ENCODE data around the gene MACC1. TPM values are rescaled to one million over a fixed set of nuclear protein-coding genes. Genes with fewer than 3 reads are reported as not detected.
"Not testable (repeated sequence)": the region's sequence is repeated elsewhere in the genome, so short reads cannot be mapped to it uniquely, and the experiment has no call there.

MACC1 gene
- total RNA-seq, 2 donors from 2014 or later: 0.14 to 0.56 TPM

DNA sequence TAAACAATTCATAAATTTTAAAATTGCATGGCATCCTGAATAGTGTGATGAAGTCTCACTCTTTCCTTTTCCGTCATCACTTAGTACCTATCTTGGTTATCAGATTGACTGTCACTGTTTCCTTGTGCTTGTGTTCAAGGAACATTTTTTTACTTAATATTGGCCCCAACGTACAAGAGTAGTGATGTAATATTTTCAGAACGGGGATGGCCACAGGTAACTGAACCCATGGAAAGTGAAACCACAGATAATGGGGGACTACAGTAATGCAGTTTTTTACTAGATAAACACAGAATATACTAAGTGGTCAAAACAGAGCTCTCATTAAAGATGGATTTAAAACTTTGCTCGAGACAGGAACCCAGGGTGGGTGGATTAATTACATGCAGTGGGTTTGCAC lies 85.4 kb downstream of the MACC1 start:
- no peaks in the 10 kb centered on the region for H3K27me3 ChIP-seq (replicated peaks; ENCODE audit: insufficient read depth)
- no peaks in the 10 kb centered on the region for H3K4me1 ChIP-seq (ENCODE audit: control insufficient read depth in 1 of 2, low read depth in 2 of 2)
- no peaks in the 10 kb centered on the region for H3K9me3 ChIP-seq
- ATAC-seq (ENCODE audit: insufficient number of reproducible peaks, low FRiP score, low read depth): no peak
- no peak overlapping the region for H3K4me3 ChIP-seq
- TF ChIP-seq, protein P1, sequence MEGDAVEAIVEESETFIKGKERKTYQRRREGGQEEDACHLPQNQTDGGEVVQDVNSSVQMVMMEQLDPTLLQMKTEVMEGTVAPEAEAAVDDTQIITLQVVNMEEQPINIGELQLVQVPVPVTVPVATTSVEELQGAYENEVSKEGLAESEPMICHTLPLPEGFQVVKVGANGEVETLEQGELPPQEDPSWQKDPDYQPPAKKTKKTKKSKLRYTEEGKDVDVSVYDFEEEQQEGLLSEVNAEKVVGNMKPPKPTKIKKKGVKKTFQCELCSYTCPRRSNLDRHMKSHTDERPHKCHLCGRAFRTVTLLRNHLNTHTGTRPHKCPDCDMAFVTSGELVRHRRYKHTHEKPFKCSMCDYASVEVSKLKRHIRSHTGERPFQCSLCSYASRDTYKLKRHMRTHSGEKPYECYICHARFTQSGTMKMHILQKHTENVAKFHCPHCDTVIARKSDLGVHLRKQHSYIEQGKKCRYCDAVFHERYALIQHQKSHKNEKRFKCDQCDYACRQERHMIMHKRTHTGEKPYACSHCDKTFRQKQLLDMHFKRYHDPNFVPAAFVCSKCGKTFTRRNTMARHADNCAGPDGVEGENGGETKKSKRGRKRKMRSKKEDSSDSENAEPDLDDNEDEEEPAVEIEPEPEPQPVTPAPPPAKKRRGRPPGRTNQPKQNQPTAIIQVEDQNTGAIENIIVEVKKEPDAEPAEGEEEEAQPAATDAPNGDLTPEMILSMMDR (IDR thresholded peaks at IDR 0.05): no peak
- H3K36me3 ChIP-seq: no peaks in the 10 kb centered on the region
- H3K27ac ChIP-seq: no peak overlapping the region
- no peak for DNase-seq (ENCODE audit: low spot score)

DNA sequence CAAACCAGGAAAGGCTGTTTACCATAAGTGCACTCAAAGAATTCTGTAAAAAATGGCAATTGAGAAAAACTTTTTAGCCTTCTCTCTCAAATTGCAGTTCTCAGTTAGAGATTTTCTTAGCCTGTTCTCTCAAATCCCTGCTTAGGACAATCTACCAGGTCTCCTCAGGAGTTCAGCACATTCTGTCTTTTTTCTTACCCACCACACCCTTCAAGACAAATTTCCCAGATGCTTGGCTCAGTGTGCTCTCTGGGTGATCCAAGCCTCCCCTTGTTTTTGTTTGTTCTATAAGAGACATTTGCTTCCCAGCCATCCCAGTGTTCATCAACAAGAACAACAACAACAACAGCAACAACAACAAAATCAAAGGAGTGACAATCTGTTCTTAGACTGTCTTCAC lies 87.3 kb downstream of the MACC1 start:
- Histone ChIP-seq H3K4me1 (ENCODE audit: control insufficient read depth in 1 of 2, low read depth in 2 of 2) (no peaks in the 10 kb centered on the region), H3K9me3 (no peaks in the 10 kb centered on the region), H3K4me3 (no peak overlapping the region), H3K27me3 (replicated peaks; ENCODE audit: insufficient read depth) (no peaks in the 10 kb centered on the region), H3K27ac (no peak overlapping the region), H3K36me3 (no peaks in the 10 kb centered on the region)
- TF ChIP-seq, protein P1 (IDR thresholded peaks at IDR 0.05): no peak
- DNase-seq (ENCODE audit: low spot score) (no peak), ATAC-seq (ENCODE audit: insufficient number of reproducible peaks, low FRiP score, low read depth) (no peak)

DNA sequence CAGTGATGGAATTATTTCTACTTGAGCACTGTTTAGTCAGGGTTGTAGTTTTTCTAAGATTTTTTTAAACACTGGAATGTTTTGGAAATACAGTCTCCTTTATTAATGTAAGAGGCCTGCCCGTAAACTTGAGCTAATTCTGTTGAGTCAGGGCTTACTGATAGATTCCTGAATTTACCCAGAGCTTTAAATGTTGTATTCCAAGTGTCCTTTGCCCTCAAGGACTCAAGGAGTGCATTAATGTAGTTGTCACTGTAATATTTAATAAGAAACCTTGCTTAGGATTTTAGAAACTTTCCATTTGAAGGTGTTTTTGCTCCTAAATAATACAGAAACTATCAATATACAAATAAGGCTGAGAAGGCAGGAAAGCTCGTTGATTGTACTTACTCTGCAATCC lies 89.2 kb downstream of the MACC1 start:
- H3K36me3 ChIP-seq: no peaks in the 10 kb centered on the region
- TF ChIP-seq, protein P1 (IDR thresholded peaks at IDR 0.05): no peak
- no peaks in the 10 kb centered on the region for H3K9me3 ChIP-seq
- ATAC-seq (ENCODE audit: insufficient number of reproducible peaks, low FRiP score, low read depth) (no peak), DNase-seq (ENCODE audit: low spot score) (no peak)
- no peak overlapping the region for H3K27ac ChIP-seq
- no peaks in the 10 kb centered on the region for H3K27me3 ChIP-seq (replicated peaks; ENCODE audit: insufficient read depth)
- H3K4me1 ChIP-seq (ENCODE audit: control insufficient read depth in 1 of 2, low read depth in 2 of 2): no peaks in the 10 kb centered on the region
- H3K4me3 ChIP-seq: no peak overlapping the region

DNA sequence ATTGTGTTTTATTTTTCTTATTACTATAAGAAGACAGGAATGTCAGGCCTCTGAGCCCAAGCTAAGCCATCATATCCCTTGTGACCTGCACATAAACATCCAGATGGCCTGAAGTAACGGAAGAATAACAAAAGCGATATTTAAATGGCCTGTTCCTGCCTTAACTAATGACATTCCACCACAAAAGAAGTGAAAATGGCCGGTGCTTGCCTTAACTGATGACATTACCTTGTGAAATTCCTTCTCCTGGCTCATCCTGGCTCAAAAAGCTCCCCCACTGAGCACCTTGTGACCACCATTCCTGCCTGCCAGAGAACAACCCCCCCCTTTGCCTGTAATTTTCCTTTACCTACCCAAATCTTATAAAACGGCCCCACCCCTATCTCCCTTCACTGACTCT lies 91.1 kb downstream of the MACC1 start:
- not testable (repeated sequence) for DNase-seq (ENCODE audit: low spot score); H3K36me3 ChIP-seq; H3K4me3 ChIP-seq; ATAC-seq (ENCODE audit: insufficient number of reproducible peaks, low FRiP score, low read depth); H3K27ac ChIP-seq; H3K4me1 ChIP-seq (ENCODE audit: control insufficient read depth in 1 of 2, low read depth in 2 of 2); H3K9me3 ChIP-seq; H3K27me3 ChIP-seq (replicated peaks; ENCODE audit: insufficient read depth)

- H3K27me3 ChIP-seq (replicated peaks; ENCODE audit: insufficient read depth); DNase-seq (ENCODE audit: low spot score); ATAC-seq (ENCODE audit: insufficient number of reproducible peaks, low FRiP score, low read depth); H3K4me3 ChIP-seq; H3K4me1 ChIP-seq (ENCODE audit: control insufficient read depth in 1 of 2, low read depth in 2 of 2); H3K9me3 ChIP-seq; H3K36me3 ChIP-seq; H3K27ac ChIP-seq: not testable (repeated sequence)
Observed at GRCh38 chr7:20124087-20124486, 93.1 kb downstream of the MACC1 start.

DNA sequence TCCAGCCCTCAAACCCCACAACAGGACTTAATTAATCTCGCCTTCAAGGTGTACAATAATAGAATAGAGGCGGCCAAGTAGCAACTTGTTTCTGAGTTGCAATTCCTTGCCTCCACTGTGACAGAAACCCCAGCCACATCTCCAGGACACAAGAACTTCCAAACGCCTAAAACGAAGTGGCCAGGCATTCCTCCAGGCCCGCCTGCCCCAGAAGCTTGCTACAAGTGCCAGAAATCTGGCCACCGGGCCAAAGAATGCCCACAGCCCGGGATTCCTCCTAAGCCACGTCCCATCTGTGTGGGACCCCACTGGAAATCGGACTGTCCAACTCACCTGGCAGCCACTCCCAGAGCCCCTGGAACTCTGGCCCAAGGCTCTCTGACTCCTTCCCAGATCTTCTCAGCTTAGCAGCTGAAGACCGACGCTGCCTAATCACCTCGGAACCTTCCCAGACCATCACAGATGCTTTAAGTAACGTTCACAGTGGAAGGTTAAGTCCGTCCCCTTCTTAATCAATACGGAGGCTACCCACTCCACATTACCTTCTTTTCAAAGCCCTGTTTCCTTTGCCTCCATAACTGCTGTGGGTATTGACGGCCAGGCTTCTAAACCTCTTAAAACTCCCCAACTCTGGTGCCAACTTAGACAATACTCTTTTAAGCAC lies 94.4 kb downstream of the MACC1 start:
- H3K4me3 ChIP-seq; H3K27me3 ChIP-seq (replicated peaks; ENCODE audit: insufficient read depth); H3K36me3 ChIP-seq; DNase-seq (ENCODE audit: low spot score); H3K4me1 ChIP-seq (ENCODE audit: control insufficient read depth in 1 of 2, low read depth in 2 of 2); ATAC-seq (ENCODE audit: insufficient number of reproducible peaks, low FRiP score, low read depth); H3K9me3 ChIP-seq; H3K27ac ChIP-seq: not testable (repeated sequence)

DNA sequence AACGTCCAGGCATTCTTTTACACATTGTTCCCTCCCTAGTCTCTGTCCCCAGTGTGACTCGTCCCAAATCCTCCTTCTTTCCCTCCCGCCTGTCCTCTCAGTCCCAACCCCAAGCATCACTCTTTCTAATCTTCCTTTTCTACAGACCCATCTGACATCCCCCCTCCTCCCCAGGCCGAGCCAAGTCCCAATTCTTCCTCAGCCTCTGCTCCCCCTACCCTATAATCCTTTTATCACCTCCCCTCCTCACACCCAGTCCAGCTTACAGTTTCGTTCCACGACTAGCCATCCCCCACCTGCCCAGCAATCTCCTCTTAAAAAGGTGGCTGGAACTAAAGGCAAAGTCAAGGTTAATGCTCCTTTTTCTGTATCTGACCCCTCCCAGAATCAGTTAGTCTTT lies 95.1 kb downstream of the MACC1 start:
- Histone ChIP-seq H3K4me1 (ENCODE audit: control insufficient read depth in 1 of 2, low read depth in 2 of 2) (no peaks in the 10 kb centered on the region), H3K36me3 (no peaks in the 10 kb centered on the region), H3K9me3 (no peaks in the 10 kb centered on the region), H3K27me3 (replicated peaks; ENCODE audit: insufficient read depth) (no peaks in the 10 kb centered on the region), H3K4me3 (no peak overlapping the region), H3K27ac (no peak overlapping the region)
- TF ChIP-seq, protein P1 (IDR thresholded peaks at IDR 0.05): no peak
- ATAC-seq (ENCODE audit: insufficient number of reproducible peaks, low FRiP score, low read depth): no peak
- no peak for DNase-seq (ENCODE audit: low spot score)
